Measurements from ENCODE around the gene CADM2. TPM values are rescaled to one million over a fixed set of nuclear protein-coding genes. Genes with fewer than 3 reads are reported as not detected.

CADM2 gene
- total RNA-seq, 2 donors from 2014 or later = 0.27 to 11.7 TPM

DNA sequence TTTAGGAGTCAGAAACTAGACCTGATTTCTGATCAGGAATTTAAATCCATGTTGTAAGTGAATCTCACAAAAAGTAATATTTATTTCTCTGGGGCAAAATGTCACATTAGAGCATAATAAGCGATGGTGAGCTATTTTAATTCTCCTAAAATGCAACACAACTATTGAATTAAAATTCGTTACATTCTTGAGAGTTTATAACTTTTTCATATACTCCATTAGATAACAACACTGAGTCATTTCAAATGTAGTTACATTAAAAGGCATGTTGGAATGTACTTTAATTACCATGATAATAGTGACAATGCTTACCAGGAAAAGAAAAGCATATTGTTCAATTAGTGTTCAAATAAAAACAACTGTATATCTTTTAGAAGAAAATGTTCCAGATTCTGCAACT, 116.9 kb downstream of the CADM2 start:
- no peaks in the 10 kb centered on the region for H3K4me1 ChIP-seq (replicated peaks)
- no peaks in the 10 kb centered on the region for H3K27me3 ChIP-seq (replicated peaks; ENCODE audit: insufficient read depth)
- intact Hi-C loops (cut with DNase I) = no loop called here
- H3K4me3 ChIP-seq = no peak overlapping the region
- TF ChIP-seq POLR2AphosphoS5 (IDR thresholded peaks at IDR 0.05) = no peak
- TF ChIP-seq POLR2A (IDR thresholded peaks at IDR 0.05) = no peak
- TF ChIP-seq, protein P1, sequence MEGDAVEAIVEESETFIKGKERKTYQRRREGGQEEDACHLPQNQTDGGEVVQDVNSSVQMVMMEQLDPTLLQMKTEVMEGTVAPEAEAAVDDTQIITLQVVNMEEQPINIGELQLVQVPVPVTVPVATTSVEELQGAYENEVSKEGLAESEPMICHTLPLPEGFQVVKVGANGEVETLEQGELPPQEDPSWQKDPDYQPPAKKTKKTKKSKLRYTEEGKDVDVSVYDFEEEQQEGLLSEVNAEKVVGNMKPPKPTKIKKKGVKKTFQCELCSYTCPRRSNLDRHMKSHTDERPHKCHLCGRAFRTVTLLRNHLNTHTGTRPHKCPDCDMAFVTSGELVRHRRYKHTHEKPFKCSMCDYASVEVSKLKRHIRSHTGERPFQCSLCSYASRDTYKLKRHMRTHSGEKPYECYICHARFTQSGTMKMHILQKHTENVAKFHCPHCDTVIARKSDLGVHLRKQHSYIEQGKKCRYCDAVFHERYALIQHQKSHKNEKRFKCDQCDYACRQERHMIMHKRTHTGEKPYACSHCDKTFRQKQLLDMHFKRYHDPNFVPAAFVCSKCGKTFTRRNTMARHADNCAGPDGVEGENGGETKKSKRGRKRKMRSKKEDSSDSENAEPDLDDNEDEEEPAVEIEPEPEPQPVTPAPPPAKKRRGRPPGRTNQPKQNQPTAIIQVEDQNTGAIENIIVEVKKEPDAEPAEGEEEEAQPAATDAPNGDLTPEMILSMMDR (IDR thresholded peaks at IDR 0.05) = no peak
- no peak for DNase-seq (ENCODE audit: low spot score)
- H3K27ac ChIP-seq = no peak overlapping the region
- no peaks in the 10 kb centered on the region for H3K9me3 ChIP-seq
- H3K36me3 ChIP-seq = no peaks in the 10 kb centered on the region
- WGBS = 80% methylated on average over 2 of the region's 2 CpGs

DNA sequence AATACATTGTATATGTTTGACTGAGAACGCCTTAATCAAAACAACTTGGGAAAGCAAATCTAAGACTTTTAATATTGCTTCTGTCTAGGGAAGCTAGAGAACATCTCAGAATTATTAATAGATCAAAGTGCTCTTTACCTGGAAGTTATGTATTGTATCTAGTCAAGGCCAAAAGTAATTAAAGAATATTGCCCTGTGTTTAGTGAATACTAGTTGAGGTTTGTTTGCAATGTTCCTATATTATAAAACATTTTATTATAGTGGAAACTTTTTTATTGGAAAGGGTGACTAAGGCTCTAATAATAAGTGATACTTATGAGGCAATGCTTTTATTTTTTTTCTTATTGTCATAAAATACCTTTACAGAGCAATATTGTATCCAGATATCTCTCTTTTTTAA, 118.2 kb downstream of the CADM2 start:
- TF ChIP-seq, protein P1 (IDR thresholded peaks at IDR 0.05) = no peak
- H3K4me3 ChIP-seq = no peak overlapping the region
- DNase-seq (ENCODE audit: low spot score) = no peak
- H3K27ac ChIP-seq = no peak overlapping the region
- WGBS = 88% methylated on average over 1 of the region's 1 CpG
- H3K27me3 ChIP-seq (replicated peaks; ENCODE audit: insufficient read depth) = no peaks in the 10 kb centered on the region
- intact Hi-C loops (cut with DNase I) = no loop called here
- H3K9me3 ChIP-seq = no peaks in the 10 kb centered on the region
- H3K4me1 ChIP-seq (replicated peaks) = no peaks in the 10 kb centered on the region
- H3K36me3 ChIP-seq = no peaks in the 10 kb centered on the region

DNA sequence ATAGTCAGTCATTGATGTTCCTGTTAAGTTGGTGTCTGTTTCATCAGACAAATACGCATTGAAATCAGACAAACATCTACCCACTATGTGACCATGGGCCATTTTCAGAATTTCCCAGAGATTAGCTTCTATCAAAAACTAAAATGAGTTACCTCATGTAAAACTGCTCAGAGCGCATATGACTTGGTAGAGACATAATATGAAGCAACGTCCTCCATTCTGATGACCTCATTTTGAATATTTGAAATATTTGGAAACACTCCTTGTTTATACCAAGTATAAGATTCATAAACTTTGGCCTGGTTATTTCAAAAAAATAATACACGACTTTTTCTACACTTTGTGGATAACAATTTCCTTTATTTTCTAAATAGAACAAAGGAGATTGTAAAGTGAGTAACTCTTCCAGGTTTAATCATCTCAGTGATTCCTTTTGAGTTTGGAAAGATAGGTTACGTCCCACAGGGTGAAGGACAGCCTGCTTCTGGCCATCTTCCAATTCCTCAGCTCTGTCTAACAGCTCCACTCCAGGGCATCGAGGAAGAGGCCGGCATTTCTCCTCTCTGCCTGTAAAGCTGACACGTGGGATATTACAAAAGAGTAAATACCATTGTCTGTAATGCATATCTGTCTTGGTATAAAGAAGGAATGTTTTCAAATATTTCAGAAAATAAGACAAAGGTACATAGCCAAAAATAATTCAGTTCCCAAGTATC, 122.6 kb downstream of the CADM2 start:
- DNase-seq (ENCODE audit: low spot score) = no peak
- 44% methylated on average over 8 of the region's 8 CpGs for WGBS

GRCh38 chr3:85090495-85090894, 131.7 kb downstream of the CADM2 start:
- TF ChIP-seq POLR2AphosphoS5 (IDR thresholded peaks at IDR 0.05) = no peak
- TF ChIP-seq POLR2A (IDR thresholded peaks at IDR 0.05) = no peak
- TF ChIP-seq, protein P1 (IDR thresholded peaks at IDR 0.05) = no peak
- Histone ChIP-seq H3K27ac (no peak overlapping the region), H3K4me3 (no peak overlapping the region), H3K36me3 (no peaks in the 10 kb centered on the region), H3K27me3 (replicated peaks; ENCODE audit: insufficient read depth) (no peaks in the 10 kb centered on the region), H3K4me1 (replicated peaks) (no peaks in the 10 kb centered on the region), H3K9me3 (no peaks in the 10 kb centered on the region)
- 88% methylated on average over 6 of the region's 6 CpGs for WGBS
- intact Hi-C loops (cut with DNase I) = no loop called here
- DNase-seq (ENCODE audit: low spot score) = no peak

More for the DNA sequence above, 122.6 kb downstream of the CADM2 start:
- Histone ChIP-seq H3K4me3 (no peak overlapping the region), H3K36me3 (no peaks in the 10 kb centered on the region), H3K27ac (no peak overlapping the region), H3K27me3 (replicated peaks; ENCODE audit: insufficient read depth) (no peaks in the 10 kb centered on the region), H3K9me3 (no peaks in the 10 kb centered on the region), H3K4me1 (replicated peaks) (no peaks in the 10 kb centered on the region)
- TF ChIP-seq POLR2AphosphoS5 (IDR thresholded peaks at IDR 0.05) (no peak), POLR2A (IDR thresholded peaks at IDR 0.05) (no peak)
- TF ChIP-seq, protein P1 (IDR thresholded peaks at IDR 0.05) = no peak
- intact Hi-C loops (cut with DNase I) = no loop called here

- WGBS = 52% methylated on average over 2 of the region's 2 CpGs
- H3K4me1 ChIP-seq (replicated peaks) = no peaks in the 10 kb centered on the region
- no peaks in the 10 kb centered on the region for H3K36me3 ChIP-seq
- intact Hi-C loops (cut with DNase I) = no loop called here
- H3K9me3 ChIP-seq = no peaks in the 10 kb centered on the region
- H3K27ac ChIP-seq = no peak overlapping the region
- TF ChIP-seq POLR2A (IDR thresholded peaks at IDR 0.05) = no peak
- TF ChIP-seq POLR2AphosphoS5 (IDR thresholded peaks at IDR 0.05) = no peak
- DNase-seq (ENCODE audit: low spot score) = no peak
- H3K4me3 ChIP-seq = no peak overlapping the region
- H3K27me3 ChIP-seq (replicated peaks; ENCODE audit: insufficient read depth) = no peaks in the 10 kb centered on the region
These were observed 141.5 kb downstream of the CADM2 start for GRCh38 chr3:85100316-85100715.

Measured in prostate gland (tissue), 2 donors.